GM18858 (cell line): ENCODE measurements around the gene COL6A1.
"Not testable (repeated sequence)": the region's sequence is repeated elsewhere in the genome, so short reads cannot be mapped to it uniquely, and the experiment has no call there.

Experiments used
- ATAC-seq: cut with Tn5 transposase; IDR thresholded peaks from one replicate; pipeline ENCODE4 v1.9.1; 2021; ENCODE audit not compliant: unreplicated experiment

Gene COL6A1

DNA sequence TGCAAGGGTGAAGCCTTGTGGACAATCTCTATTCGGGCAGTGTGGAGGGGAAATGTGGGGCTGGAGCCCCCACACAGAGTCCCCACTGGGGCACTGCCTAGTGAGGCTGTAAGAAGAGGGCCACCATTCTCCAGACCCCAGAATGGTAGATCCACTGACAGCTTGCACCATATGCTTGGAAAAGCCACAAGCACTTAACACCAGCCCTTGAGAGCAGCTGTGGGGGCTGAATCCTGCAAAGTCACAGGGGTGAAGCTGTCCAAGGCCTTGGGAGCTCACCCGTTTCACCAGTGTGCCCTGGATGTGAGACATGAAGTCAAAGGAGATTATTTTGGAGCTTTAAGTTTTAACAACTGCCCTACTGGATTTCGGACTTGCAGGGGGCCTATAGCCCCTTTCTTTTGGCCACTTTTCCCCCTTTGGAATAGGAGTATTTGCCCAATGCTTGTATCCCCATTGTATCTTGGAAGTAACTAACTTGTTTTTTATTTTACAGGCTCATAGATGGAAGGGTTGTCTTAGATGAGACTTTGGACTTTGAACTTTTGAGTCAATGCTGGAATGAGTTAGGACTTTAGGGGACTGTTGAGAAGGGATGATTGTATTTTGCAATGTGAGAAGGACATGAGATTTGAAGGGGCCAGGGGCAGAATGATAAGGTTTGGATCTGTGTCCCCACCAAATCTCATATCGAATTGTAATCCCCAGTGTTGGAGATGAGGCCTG is 16.3 kb upstream of the COL6A1 start:
- ATAC-seq: no peak

GRCh38 chr21:45966791-45967394 is 14.7 kb upstream of the COL6A1 start:
- ATAC-seq: no peak

DNA sequence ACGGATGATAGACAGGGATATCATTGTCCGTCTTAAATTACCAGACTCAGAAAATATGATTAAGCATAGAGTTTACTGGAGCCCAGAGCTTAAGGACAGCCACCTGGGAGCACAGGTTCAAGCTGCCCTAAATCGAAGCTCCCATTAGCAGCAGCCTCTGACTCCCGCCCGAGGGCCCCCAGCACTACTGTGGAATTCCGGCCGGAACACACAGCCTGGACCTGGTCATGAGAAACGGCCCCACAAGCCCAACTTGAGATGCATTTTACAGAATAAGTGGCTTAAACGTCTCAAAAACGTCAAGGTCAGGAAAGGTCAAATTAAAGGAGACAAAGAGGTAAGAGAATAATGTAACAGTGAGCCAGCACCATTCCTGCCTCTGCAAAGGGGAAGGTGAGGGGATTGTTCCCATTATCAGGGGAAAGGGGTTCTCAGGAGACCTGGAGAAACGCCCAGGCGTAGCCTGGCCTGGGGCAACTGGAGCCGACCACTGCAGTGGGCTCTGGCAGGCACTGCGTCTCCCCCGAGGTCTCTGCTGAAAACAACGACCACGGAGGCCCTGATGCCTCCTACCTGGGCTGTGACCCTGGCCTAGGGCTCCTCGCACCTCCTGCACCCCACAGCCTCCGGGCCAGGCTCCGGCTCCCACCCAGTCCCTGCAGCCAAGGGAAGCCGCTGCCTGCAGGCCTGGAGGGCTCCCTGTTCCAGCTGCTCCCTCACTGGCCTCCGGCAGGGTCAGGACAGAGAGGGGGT is 11.5 kb upstream of the COL6A1 start:
- no peak for ATAC-seq

- ATAC-seq: no peak
These were observed 10.6 kb upstream of the COL6A1 start for GRCh38 chr21:45970674-45971615.

DNA sequence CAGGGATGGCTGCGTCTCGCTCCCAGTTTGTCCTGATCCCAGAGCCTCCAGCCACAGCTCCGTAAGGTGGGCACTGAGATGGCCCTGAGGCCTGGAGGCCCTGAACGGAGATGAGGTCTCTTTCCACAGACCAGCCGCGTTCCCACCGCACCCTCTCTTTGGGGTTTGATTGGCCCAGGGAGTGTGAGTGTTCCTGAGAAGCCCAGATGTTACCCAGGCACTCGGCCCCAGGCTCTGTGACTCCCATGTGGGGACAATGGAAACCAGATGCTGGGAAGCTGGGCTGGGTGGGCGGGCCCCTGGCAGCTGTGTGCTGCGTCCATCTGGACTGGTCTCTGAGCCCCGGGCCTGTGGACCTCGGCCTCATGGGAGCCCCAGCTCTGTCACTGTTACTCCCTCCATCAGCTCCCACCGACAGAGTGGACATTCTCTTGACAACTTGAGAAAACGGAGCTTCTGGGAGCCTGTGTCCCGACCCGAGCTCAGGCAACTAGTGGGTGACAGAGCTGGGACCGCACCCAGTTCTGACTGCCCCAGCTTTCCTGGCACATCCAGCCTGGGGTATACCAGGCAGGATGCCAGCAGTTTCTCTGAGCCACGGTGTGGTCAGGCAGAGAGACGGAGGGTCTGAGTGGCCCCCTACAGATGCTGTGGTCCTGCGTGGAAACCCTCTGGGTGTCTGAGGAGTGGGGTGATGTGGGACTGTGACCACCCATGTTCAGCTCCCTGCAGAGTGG is 9.8 kb upstream of the COL6A1 start:
- no peak for ATAC-seq

DNA sequence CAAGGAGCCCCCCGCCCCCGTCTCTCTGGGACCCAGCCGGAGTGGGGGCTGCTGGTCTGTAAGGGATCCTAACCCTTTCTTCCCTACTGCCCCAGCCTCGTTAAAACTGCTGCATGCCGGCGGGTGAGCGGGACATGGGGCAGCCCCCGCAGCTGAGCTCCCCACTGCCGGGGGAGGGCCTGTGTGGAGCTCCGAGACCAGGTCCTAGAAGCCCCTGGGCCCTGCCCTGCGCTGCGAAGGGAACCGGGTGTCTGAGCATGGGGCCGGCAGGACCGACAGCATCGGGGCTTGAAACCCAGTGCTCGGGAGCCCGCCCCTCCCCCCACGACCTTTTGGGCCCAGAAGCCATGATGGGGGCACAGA is 9.2 kb upstream of the COL6A1 start:
- no peak for ATAC-seq

DNA sequence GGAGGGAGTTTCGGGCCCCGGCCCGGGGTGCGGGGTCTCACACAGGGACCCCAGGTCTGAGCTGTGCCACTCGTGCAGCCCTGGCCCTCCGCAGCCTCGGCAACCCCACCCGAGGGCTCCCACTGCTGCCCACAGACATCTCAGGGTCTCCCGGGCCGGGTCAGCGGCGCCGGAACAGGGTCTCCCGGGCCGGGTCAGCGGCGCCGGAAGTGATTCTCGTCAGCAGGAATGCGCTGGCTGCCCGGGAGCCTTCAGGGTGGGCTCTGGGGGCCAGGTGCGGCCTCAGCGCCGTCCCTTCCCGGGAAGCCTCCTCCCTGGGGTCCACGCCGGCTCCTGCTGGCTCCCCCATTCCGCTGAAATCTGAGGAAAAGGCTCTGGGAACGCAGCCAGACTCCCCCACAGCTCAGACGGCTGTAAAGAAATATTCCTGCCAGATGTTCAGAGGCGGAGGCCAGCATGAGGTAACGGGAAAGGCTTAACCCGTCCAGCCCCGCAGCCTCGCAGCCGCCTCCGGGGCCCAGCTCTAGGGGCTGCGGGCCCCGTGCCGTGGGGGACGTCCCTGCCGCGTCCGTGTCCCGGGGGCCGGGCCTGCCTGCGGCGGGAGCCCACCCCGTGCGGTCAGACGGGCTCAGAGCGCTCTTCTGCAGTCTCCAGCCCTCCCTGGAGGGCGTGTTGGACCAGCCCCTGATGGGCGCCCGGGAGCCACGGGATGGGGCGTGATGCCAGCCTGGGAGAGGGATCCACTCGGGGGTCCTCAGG is 8.7 kb upstream of the COL6A1 start:
- ATAC-seq: no peak

- no peak for ATAC-seq
These were observed 8.0 kb upstream of the COL6A1 start for GRCh38 chr21:45973475-45974072.

GRCh38 chr21:45974073-45975019 is 7.2 kb upstream of the COL6A1 start:
- ATAC-seq: no peak

- no peak for ATAC-seq
These were observed 6.4 kb upstream of the COL6A1 start for GRCh38 chr21:45975020-45975666.

GRCh38 chr21:45975667-45976409 is 5.7 kb upstream of the COL6A1 start:
- not testable (repeated sequence) for ATAC-seq

GRCh38 chr21:45976701-45977311 is 4.8 kb upstream of the COL6A1 start:
- no peak for ATAC-seq

DNA sequence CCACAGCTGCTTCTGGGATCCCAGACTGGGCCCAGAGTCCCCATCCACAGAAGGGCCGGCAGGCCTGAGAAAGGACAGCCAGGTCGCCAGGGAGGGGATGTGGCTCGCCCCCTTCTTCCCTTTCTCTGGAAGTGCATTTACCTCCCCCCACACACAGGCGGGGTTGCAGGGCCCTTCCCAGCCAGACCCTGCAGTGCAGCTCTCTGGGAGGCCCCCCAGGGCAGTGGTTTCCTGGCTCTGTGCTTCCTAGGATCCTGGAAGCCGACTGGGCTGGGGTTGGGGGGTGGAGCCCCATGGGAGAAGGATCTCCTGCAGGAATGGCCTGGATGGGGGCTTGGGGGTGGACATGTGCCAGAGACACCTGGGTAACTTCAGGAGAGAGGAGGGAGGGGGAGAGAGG is 4.2 kb upstream of the COL6A1 start:
- no peak for ATAC-seq

- ATAC-seq: no peak
These were observed 2.4 kb upstream of the COL6A1 start for GRCh38 chr21:45979141-45979631.

GRCh38 chr21:45979651-45980050 is 1.9 kb upstream of the COL6A1 start:
- no peak for ATAC-seq

DNA sequence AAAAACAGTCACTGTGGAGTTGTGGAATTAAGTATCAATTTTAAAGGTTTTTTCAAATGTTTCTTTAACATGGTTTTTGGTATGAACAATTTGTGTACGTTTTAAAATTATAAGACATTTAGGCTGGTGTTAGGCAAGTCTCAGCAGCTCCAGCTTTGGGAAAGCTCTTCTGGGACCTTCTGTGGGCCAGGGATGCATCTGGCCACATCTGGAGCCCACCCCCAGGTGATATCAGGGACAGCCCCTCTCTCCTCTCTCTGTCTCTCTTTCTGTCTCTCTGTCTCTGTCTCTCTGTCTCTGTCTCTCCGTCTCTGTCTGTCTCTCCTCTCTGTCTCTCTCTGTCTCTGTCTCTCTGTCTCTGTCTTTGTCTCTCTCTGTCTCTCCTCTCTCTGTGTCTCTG is 1.3 kb upstream of the COL6A1 start:
- no peak for ATAC-seq
